GM21447 (cell line): ENCODE results near the gene NAXE.
"Not testable (repeated sequence)": the region's sequence is repeated elsewhere in the genome, so short reads cannot be mapped to it uniquely, and the experiment has no call there.

Source experiments
- ATAC-seq: cut with Tn5 transposase; IDR thresholded peaks from one replicate; pipeline ENCODE4 v1.9.1; 2021; ENCODE audit not compliant: unreplicated experiment

Gene NAXE

GRCh38 chr1:156566436-156566835, 25.1 kb upstream of the NAXE start:
- no peak for ATAC-seq

- no peak for ATAC-seq
These were observed 20.2 kb upstream of the NAXE start for GRCh38 chr1:156571261-156571852.

- ATAC-seq = peak; percentile 82
These were observed 19.5 kb upstream of the NAXE start, which contains the start of gene IQGAP3 for GRCh38 chr1:156571919-156572662. Gene IQGAP3, minus strand, starts transcription at chr1:156572565. Its CDS starts 36 bp downstream, at chr1:156572529.

- no peak for ATAC-seq
These were observed 18.9 kb upstream of the NAXE start for GRCh38 chr1:156572663-156573018.

- no peak for ATAC-seq
These were observed 17.4 kb upstream of the NAXE start for GRCh38 chr1:156574039-156574633.

GRCh38 chr1:156577550-156577949, 14.0 kb upstream of the NAXE start:
- ATAC-seq = no peak

GRCh38 chr1:156578055-156578454, 13.5 kb upstream of the NAXE start:
- no peak for ATAC-seq

- no peak for ATAC-seq
These were observed 12.1 kb upstream of the NAXE start, which contains the start of gene TTC24 for GRCh38 chr1:156579472-156579871. Gene TTC24, plus strand, starts transcription at chr1:156579723. Its CDS starts 1,642 bp downstream, at chr1:156581365.

GRCh38 chr1:156581661-156582387, 9.8 kb upstream of the NAXE start:
- no peak for ATAC-seq

GRCh38 chr1:156582388-156583017, 9.1 kb upstream of the NAXE start:
- ATAC-seq = no peak

GRCh38 chr1:156583821-156584622, 7.6 kb upstream of the NAXE start:
- ATAC-seq = no peak

GRCh38 chr1:156584813-156585212, 6.8 kb upstream of the NAXE start:
- no peak for ATAC-seq

- no peak for ATAC-seq
These were observed 5.3 kb upstream of the NAXE start for GRCh38 chr1:156586323-156586722.

- no peak for ATAC-seq
These were observed 4.6 kb upstream of the NAXE start for GRCh38 chr1:156586892-156587477.

- ATAC-seq = not testable (repeated sequence)
These were observed 3.6 kb upstream of the NAXE start for GRCh38 chr1:156587927-156588326.

- no peak for ATAC-seq
These were observed 2.0 kb upstream of the NAXE start for GRCh38 chr1:156589546-156589945.

- ATAC-seq = no peak
These were observed 1.0 kb upstream of the NAXE start for GRCh38 chr1:156590326-156591180.

GRCh38 chr1:156591181-156591431, 470 bp upstream of the NAXE start:
- ATAC-seq = no peak
